Neuron (in vitro differentiated cells): Measurements from ENCODE around the gene KIF18A.
"Not testable (repeated sequence)": the region's sequence is repeated elsewhere in the genome, so short reads cannot be mapped to it uniquely, and the experiment has no call there.

ENCODE experiments used
- H2AFZ ChIP-seq: one replicate; pipeline ENCODE4 v1.6.1; 2013; ENCODE audit warnings: low read depth, mild to moderate bottlenecking, inconsistent platforms, low read length, moderate library complexity
- H3K27me3 ChIP-seq: one replicate; pipeline ENCODE4 v1.6.1; 2013; ENCODE audit warnings: low read length; ENCODE audit not compliant: insufficient read depth
- H3K36me3 ChIP-seq: one replicate; pipeline ENCODE4 v1.6.1; 2013; ENCODE audit warnings: low read length; ENCODE audit not compliant: insufficient read depth
- H3K4me1 ChIP-seq: one replicate; pipeline ENCODE4 v1.6.1; 2013; ENCODE audit warnings: low read length; ENCODE audit not compliant: insufficient read depth
- H3K4me3 ChIP-seq: 2 replicates; pipeline ENCODE4 v1.5.1; 2013; ENCODE audit warnings: mild to moderate bottlenecking, low read length, moderate library complexity
- H3K9me3 ChIP-seq: one replicate; pipeline ENCODE4 v1.6.1; 2013; ENCODE audit warnings: low read length

Gene KIF18A

GRCh38 chr11:28107750-28108618 lies at the start of gene KIF18A, which contains the start of gene METTL15:
TSS of gene KIF18A (minus strand) at chr11:28108156. CDS start at chr11:28097947, 10,209 bp downstream.
TSS of gene METTL15 (plus strand) at chr11:28108388. CDS start at chr11:28113335, 4,947 bp downstream.
- H3K27me3 ChIP-seq = no peaks in the 10 kb centered on the region
- peak within 1 kb of the TSS; percentile 74 for H3K4me3 ChIP-seq
- peaks cover 3% of the 10 kb centered on the region for H3K36me3 ChIP-seq
- H3K9me3 ChIP-seq = no peaks in the 10 kb centered on the region
- H2AFZ ChIP-seq = peak within 1 kb of the TSS; percentile 80
- peaks cover 17% of the 10 kb centered on the region for H3K4me1 ChIP-seq

- no peak overlapping the region for H2AFZ ChIP-seq
- peaks cover 8% of the 10 kb centered on the region for H3K36me3 ChIP-seq
- H3K4me3 ChIP-seq = no peak overlapping the region
- H3K27me3 ChIP-seq = no peaks in the 10 kb centered on the region
- H3K9me3 ChIP-seq = no peaks in the 10 kb centered on the region
- no peaks in the 10 kb centered on the region for H3K4me1 ChIP-seq
Measured at GRCh38 chr11:28153586-28153985, 45.6 kb upstream of the KIF18A start.

GRCh38 chr11:28152743-28153142 lies 44.8 kb upstream of the KIF18A start:
- no peaks in the 10 kb centered on the region for H3K4me1 ChIP-seq
- H3K27me3 ChIP-seq = no peaks in the 10 kb centered on the region
- H3K4me3 ChIP-seq = no peak overlapping the region
- no peaks in the 10 kb centered on the region for H3K9me3 ChIP-seq
- H2AFZ ChIP-seq = no peak overlapping the region
- peaks cover 6% of the 10 kb centered on the region for H3K36me3 ChIP-seq

- no peaks in the 10 kb centered on the region for H3K9me3 ChIP-seq
- no peaks in the 10 kb centered on the region for H3K36me3 ChIP-seq
- peaks cover 4% of the 10 kb centered on the region for H3K4me1 ChIP-seq
- no peak overlapping the region for H3K4me3 ChIP-seq
- H3K27me3 ChIP-seq = no peaks in the 10 kb centered on the region
- H2AFZ ChIP-seq = no peak overlapping the region
Measured at GRCh38 chr11:28146123-28146751, 38.3 kb upstream of the KIF18A start.

- H3K36me3 ChIP-seq = no peaks in the 10 kb centered on the region
- peaks cover 3% of the 10 kb centered on the region for H3K9me3 ChIP-seq
- H3K27me3 ChIP-seq = no peaks in the 10 kb centered on the region
- H3K4me3 ChIP-seq = no peak overlapping the region
- H3K4me1 ChIP-seq = peaks cover 4% of the 10 kb centered on the region
- H2AFZ ChIP-seq = no peak overlapping the region
Measured at GRCh38 chr11:28144808-28145207, 36.9 kb upstream of the KIF18A start.

- H3K4me3 ChIP-seq = no peak overlapping the region
- H3K36me3 ChIP-seq = peaks cover 5% of the 10 kb centered on the region
- H3K4me1 ChIP-seq = peaks cover 4% of the 10 kb centered on the region
- no peaks in the 10 kb centered on the region for H3K27me3 ChIP-seq
- no peak overlapping the region for H2AFZ ChIP-seq
- H3K9me3 ChIP-seq = peaks cover 12% of the 10 kb centered on the region
Measured at GRCh38 chr11:28142724-28143123, 34.8 kb upstream of the KIF18A start.

- Histone ChIP-seq H3K36me3 (peaks cover 5% of the 10 kb centered on the region), H2AFZ (no peak overlapping the region), H3K27me3 (no peaks in the 10 kb centered on the region), H3K9me3 (peaks cover 15% of the 10 kb centered on the region), H3K4me3 (no peak overlapping the region), H3K4me1 (peaks cover 2% of the 10 kb centered on the region)
Measured at GRCh38 chr11:28140689-28141455, 32.9 kb upstream of the KIF18A start.

- no peaks in the 10 kb centered on the region for H3K27me3 ChIP-seq
- H3K9me3 ChIP-seq = peaks cover 15% of the 10 kb centered on the region
- H3K4me3 ChIP-seq = no peak overlapping the region
Measured at GRCh38 chr11:28139841-28140415, 32.0 kb upstream of the KIF18A start.

GRCh38 chr11:28137832-28138231 lies 29.9 kb upstream of the KIF18A start:
- Histone ChIP-seq H2AFZ (no peak overlapping the region), H3K36me3 (peaks cover 7% of the 10 kb centered on the region), H3K9me3 (peaks cover 20% of the 10 kb centered on the region)

More at GRCh38 chr11:28139841-28140415, 32.0 kb upstream of the KIF18A start:
- H3K4me1 ChIP-seq = no peaks in the 10 kb centered on the region
- H2AFZ ChIP-seq = no peak overlapping the region
- peaks cover 7% of the 10 kb centered on the region for H3K36me3 ChIP-seq

GRCh38 chr11:28137366-28137765 lies 29.4 kb upstream of the KIF18A start:
- H3K4me3 ChIP-seq = no peak overlapping the region
- H3K4me1 ChIP-seq = no peaks in the 10 kb centered on the region
- H3K27me3 ChIP-seq = no peaks in the 10 kb centered on the region
- no peak overlapping the region for H2AFZ ChIP-seq
- peaks cover 20% of the 10 kb centered on the region for H3K9me3 ChIP-seq
- H3K36me3 ChIP-seq = peaks cover 7% of the 10 kb centered on the region

More at GRCh38 chr11:28137832-28138231, 29.9 kb upstream of the KIF18A start:
- Histone ChIP-seq H3K4me1 (no peaks in the 10 kb centered on the region), H3K27me3 (no peaks in the 10 kb centered on the region), H3K4me3 (no peak overlapping the region)

- H3K27me3 ChIP-seq, H3K4me3 ChIP-seq, H2AFZ ChIP-seq, H3K4me1 ChIP-seq, H3K36me3 ChIP-seq: not testable (repeated sequence)
- peaks cover 20% of the 10 kb centered on the region for H3K9me3 ChIP-seq
Measured at GRCh38 chr11:28136157-28136556, 28.2 kb upstream of the KIF18A start.

- Histone ChIP-seq H3K4me1 (no peaks in the 10 kb centered on the region), H2AFZ (no peak overlapping the region), H3K36me3 (peaks cover 4% of the 10 kb centered on the region), H3K9me3 (peaks cover 8% of the 10 kb centered on the region), H3K27me3 (no peaks in the 10 kb centered on the region), H3K4me3 (no peak overlapping the region)
Measured at GRCh38 chr11:28133146-28133545, 25.2 kb upstream of the KIF18A start.
